Fibroblast of mammary gland (primary cell): ENCODE data around the gene BCOR.
A peak's percentile ranks its signal among the peaks of the same experiment; 100 is the strongest.

Experiments used
- DNase-seq: peaks from one replicate; pipeline ENCODE4 v3.0.0-alpha.2; 2010; ENCODE audit warnings: low read depth
- H3K4me3 ChIP-seq: 2 replicates; pipeline ENCODE4 v1.5.1; 2011; ENCODE audit warnings: low read depth, mild to moderate bottlenecking, low read length, moderate library complexity; ENCODE audit not compliant: control insufficient read depth
- CTCF ChIP-seq: conservative IDR thresholded peaks from 2 replicates; pipeline ENCODE4 v1.5.1; 2011; ENCODE audit warnings: low read depth, low read length, inconsistent platforms; ENCODE audit not compliant: control insufficient read depth, insufficient read depth

BCOR gene

GRCh38 chrX:40094900-40095582, 2.7 kb downstream of the BCOR start:
- DNase-seq, result no peak
- peak overlapping the region; percentile 52 for H3K4me3 ChIP-seq
- TF ChIP-seq CTCF, result no peak

- DNase-seq, result no peak
- TF ChIP-seq CTCF, result no peak
- peak overlapping the region; percentile 52 for H3K4me3 ChIP-seq
Observed at GRCh38 chrX:40094041-40094899, 3.5 kb downstream of the BCOR start.

GRCh38 chrX:40093586-40093985, 4.2 kb downstream of the BCOR start:
- no peak for DNase-seq
- no peak for TF ChIP-seq CTCF
- H3K4me3 ChIP-seq, result no peak overlapping the region

- H3K4me3 ChIP-seq, result no peak overlapping the region
- DNase-seq, result no peak
- TF ChIP-seq CTCF, result no peak
Observed at GRCh38 chrX:40092808-40093435, 4.8 kb downstream of the BCOR start.

DNA sequence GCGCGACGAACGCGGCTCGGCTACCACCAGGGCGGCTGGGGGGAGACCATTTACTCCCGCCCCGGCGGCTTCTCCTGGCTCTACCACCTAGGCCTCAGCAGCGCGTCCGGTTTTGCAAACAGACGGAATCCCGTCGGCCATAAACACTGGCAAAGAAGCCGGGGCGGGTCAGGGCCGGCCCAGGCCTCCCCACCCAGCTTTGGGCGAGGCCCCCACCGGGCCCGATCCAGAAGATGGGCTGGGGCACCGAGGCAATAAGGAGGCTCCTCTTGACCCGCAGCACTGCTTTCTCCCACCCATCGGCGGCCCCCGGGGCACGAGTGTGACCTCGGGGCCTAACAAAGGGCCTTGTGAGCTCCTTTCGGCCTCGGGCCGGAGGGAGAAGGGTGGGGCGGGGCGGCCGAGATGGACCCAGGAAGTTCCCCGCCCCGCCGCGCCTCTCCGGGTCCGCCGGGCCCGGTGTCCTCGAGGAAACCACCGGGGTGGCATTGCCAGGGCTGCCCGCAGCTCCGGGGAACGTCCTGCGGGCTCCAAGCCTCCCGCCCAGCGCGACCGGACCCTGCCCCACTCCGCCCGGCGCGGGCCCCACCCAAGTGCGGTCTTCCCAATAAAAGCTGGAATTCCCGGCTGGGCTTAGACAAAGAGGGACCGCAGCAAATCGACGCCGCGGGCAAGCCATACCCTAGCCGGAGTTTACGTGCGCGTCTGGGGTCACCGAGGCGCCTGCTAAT, 5.9 kb downstream of the BCOR start:
- no peak overlapping the region for H3K4me3 ChIP-seq
- TF ChIP-seq CTCF, result no peak
- no peak for DNase-seq

GRCh38 chrX:40090961-40091360, 6.8 kb downstream of the BCOR start:
- peak overlapping the region; percentile 28 for H3K4me3 ChIP-seq
- no peak for DNase-seq
- no peak for TF ChIP-seq CTCF
